H1 (cell line): ENCODE measurements around the gene MYO9A. TPM values are rescaled to one million over a fixed set of nuclear protein-coding genes. Genes with fewer than 3 reads are reported as not detected.

Experiments
- CTCF ChIA-PET: fragments of 300-600 bp; sonication (Branson Sonifier 250); formaldehyde crosslinking; loops from one replicate; lab custom pipeline; 2021; ENCODE audit not compliant: partially characterized antibody; lab: Charles Lee
- POLR2A ChIA-PET: fragments of 300-600 bp; sonication (Branson Sonifier 250); formaldehyde crosslinking; loops from one replicate; lab custom pipeline; 2021; ENCODE audit warnings: inconsistent platforms; ENCODE audit not compliant: partially characterized antibody; lab: Charles Lee
- DNase-seq, 2 experiments: peaks; one replicate each; pipeline versions ENCODE4 v3.0.0 to v3.0.0-alpha.2; 2010 to 2022; ENCODE audit warnings: low spot score in 2 of 2, low read depth in 1 of 2, mixed read lengths in 1 of 2
- FAIRE-seq: peaks from 2 replicates; lab custom pipeline; 2011; peaks lifted over from hg19 to GRCh38; lab: Jason Lieb, UNC
- H2AFZ ChIP-seq: 2 replicates; pipeline ENCODE4 v1.8.1; 2012; ENCODE audit warnings: low read length, inconsistent platforms
- H2AK5ac ChIP-seq: 2 replicates; pipeline ENCODE4 v1.6.1; 2013; ENCODE audit warnings: low read depth, low read length
- H2BK120ac ChIP-seq: replicated peaks from 2 replicates; pipeline ENCODE3; 2013; ENCODE audit warnings: low read depth, low read length, inconsistent platforms
- H2BK12ac ChIP-seq: 2 replicates; pipeline ENCODE4 v1.6.1; 2013; ENCODE audit warnings: low read depth, low read length
- H2BK15ac ChIP-seq: 2 replicates; pipeline ENCODE4 v1.6.1; 2013; ENCODE audit warnings: low read length
- H2BK20ac ChIP-seq: 2 replicates; pipeline ENCODE4 v1.6.1; 2013; ENCODE audit warnings: low read length
- H2BK5ac ChIP-seq: 2 replicates; pipeline ENCODE4 v1.6.1; 2013; ENCODE audit warnings: low read depth, low read length
- H3K14ac ChIP-seq: 2 replicates; pipeline ENCODE4 v1.6.1; 2013; ENCODE audit warnings: inconsistent platforms; ENCODE audit not compliant: insufficient read length
- H3K18ac ChIP-seq: 2 replicates; pipeline ENCODE4 v1.6.1; 2013; ENCODE audit warnings: low read length; ENCODE audit errors: extremely low read depth
- H3K23ac ChIP-seq: 2 replicates; pipeline ENCODE4 v1.6.1; 2013; ENCODE audit warnings: inconsistent platforms; ENCODE audit not compliant: insufficient read length
- H3K23me2 ChIP-seq: 2 replicates; pipeline ENCODE4 v1.6.1; 2013; ENCODE audit warnings: low read depth, low read length
- H3K27ac ChIP-seq: 2 replicates; pipeline ENCODE4 v1.6.1; 2011; ENCODE audit warnings: low read depth, low read length, inconsistent platforms
- H3K27me3 ChIP-seq, 4 experiments: replicated peaks in 1 of 4; 1 replicate in 1 of 4; 2 replicates in 3 of 4; pipeline versions ENCODE4 v1.6.1 to v1.8.1; 2011 to 2013; ENCODE audit warnings: low read length in 3 of 4, mild to moderate bottlenecking in 3 of 4, inconsistent platforms in 2 of 4, mixed read lengths in 2 of 4, moderate library complexity in 1 of 4; ENCODE audit not compliant: control insufficient read depth in 3 of 4, insufficient read depth in 3 of 4; ENCODE audit errors: extremely low read depth in 1 of 4
- H3K36me3 ChIP-seq, 4 experiments: 2 replicates each; pipeline versions ENCODE4 v1.6.1 to v1.8.1; 2011 to 2013; ENCODE audit warnings: mild to moderate bottlenecking in 4 of 4, low read length in 3 of 4, moderate library complexity in 2 of 4, control low read depth in 1 of 4, inconsistent platforms in 1 of 4; ENCODE audit not compliant: insufficient read depth in 4 of 4, control insufficient read depth in 2 of 4
- H3K4ac ChIP-seq: replicated peaks from 2 replicates; pipeline ENCODE3; 2013; ENCODE audit warnings: low read length, low read depth, mixed read lengths, inconsistent platforms; ENCODE audit not compliant: insufficient read length
- H3K4me1 ChIP-seq, 4 experiments: replicated peaks in 1 of 4; 1 replicate in 1 of 4; 2 replicates in 3 of 4; pipeline versions ENCODE4 v1.6.1 to v1.8.1; 2011 to 2013; ENCODE audit warnings: low read length in 3 of 4, inconsistent platforms in 2 of 4, mixed read lengths in 1 of 4; ENCODE audit not compliant: insufficient read depth in 4 of 4, control insufficient read depth in 3 of 4
- H3K4me2 ChIP-seq, 2 experiments: 2 replicates each; pipeline versions ENCODE4 v1.6.1 to v1.8.1; 2011 to 2013; ENCODE audit warnings: low read depth in 2 of 2, low read length in 2 of 2, control low read depth in 1 of 2, inconsistent platforms in 1 of 2, mild to moderate bottlenecking in 1 of 2; ENCODE audit not compliant: insufficient read depth in 1 of 2
- H3K4me3 ChIP-seq, 4 experiments: fragments of 200-600, 300-600 bp in 1 of 4; sonication (generic), shearing (Covaris generic), sonication (Bioruptor Twin) in 1 of 4; 2 replicates each; pipeline versions ENCODE4 v1.5.1 to v1.8.1; 2011 to 2016; ENCODE audit warnings: low read length in 4 of 4, low read depth in 3 of 4, control low read depth in 2 of 4, inconsistent platforms in 2 of 4, mild to moderate bottlenecking in 2 of 4, mixed read lengths in 1 of 4, moderate library complexity in 1 of 4; ENCODE audit not compliant: insufficient read depth in 2 of 4; ENCODE audit errors: extremely low read depth in 1 of 4
- H3K56ac ChIP-seq: replicated peaks from 2 replicates; pipeline ENCODE3; 2013; ENCODE audit warnings: low read depth, mild to moderate bottlenecking, mixed read lengths, low read length, inconsistent platforms; ENCODE audit not compliant: insufficient read length
- H3K79me1 ChIP-seq: 2 replicates; pipeline ENCODE4 v1.6.1; 2013; ENCODE audit warnings: low read depth, low read length, control low read depth
- H3K79me2 ChIP-seq, 2 experiments: 2 replicates each; pipeline versions ENCODE4 v1.6.1 to v1.8.1; 2012 to 2013; ENCODE audit warnings: low read length in 2 of 2, mild to moderate bottlenecking in 2 of 2, inconsistent platforms in 1 of 2; ENCODE audit not compliant: insufficient read depth in 2 of 2, control insufficient read depth in 1 of 2
- H3K9ac ChIP-seq, 4 experiments: replicated peaks in 1 of 4; 1 replicate in 1 of 4; 2 replicates in 3 of 4; pipeline versions ENCODE4 v1.6.1 to v1.8.1; 2011 to 2013; ENCODE audit warnings: low read depth in 3 of 4, low read length in 3 of 4, control low read depth in 2 of 4, mild to moderate bottlenecking in 2 of 4, moderate library complexity in 2 of 4, inconsistent platforms in 1 of 4; ENCODE audit errors: extremely low read depth in 1 of 4
- H3K9me3 ChIP-seq, 2 experiments: 2 replicates each; pipeline versions ENCODE4 v1.6.1 to v1.8.1; 2012 to 2013; ENCODE audit warnings: mild to moderate bottlenecking in 2 of 2, moderate library complexity in 2 of 2, control low read depth in 1 of 2, inconsistent platforms in 1 of 2, low read depth in 1 of 2, low read length in 1 of 2, mixed read lengths in 1 of 2; ENCODE audit not compliant: insufficient read depth in 2 of 2
- H4K20me1 ChIP-seq, 2 experiments: replicated peaks in 1 of 2; 2 replicates each; pipeline versions ENCODE3 to v1.8.1; 2011 to 2013; ENCODE audit warnings: inconsistent platforms in 2 of 2, low read length in 2 of 2, mild to moderate bottlenecking in 1 of 2; ENCODE audit not compliant: insufficient read depth in 2 of 2, control insufficient read depth in 1 of 2
- H4K5ac ChIP-seq: 2 replicates; pipeline ENCODE4 v1.6.1; 2013; ENCODE audit warnings: low read length, low read depth, mixed read lengths, inconsistent platforms; ENCODE audit not compliant: insufficient read length
- H4K8ac ChIP-seq: 2 replicates; pipeline ENCODE4 v1.8.0; 2013; ENCODE audit warnings: mild to moderate bottlenecking, moderate library complexity, low read length, inconsistent platforms; ENCODE audit not compliant: insufficient read depth; ENCODE audit errors: extremely low read depth
- H4K91ac ChIP-seq: replicated peaks from 2 replicates; pipeline ENCODE3; 2013; ENCODE audit warnings: low read length, mixed read lengths, inconsistent platforms; ENCODE audit not compliant: insufficient read length
- ATF3 ChIP-seq: IDR thresholded peaks from 2 replicates; pipeline ENCODE4 v1.6.1; 2011; ENCODE audit warnings: low read depth, mild to moderate bottlenecking, low read length; ENCODE audit not compliant: insufficient read depth
- EP300 ChIP-seq, 2 experiments: IDR thresholded peaks; 1 replicate in 1 of 2; 2 replicates in 1 of 2; pipeline ENCODE4 v1.6.1; 2011 to 2012; ENCODE audit warnings: low read depth in 2 of 2, low read length in 2 of 2, mild to moderate bottlenecking in 2 of 2, borderline replicate concordance in 1 of 2, inconsistent platforms in 1 of 2, moderate library complexity in 1 of 2
- EZH2 ChIP-seq: fragments of 200-600 bp; sonication (generic); IDR thresholded peaks from 2 replicates; pipeline ENCODE4 v1.7.1; 2012; ENCODE audit warnings: low read depth, mild to moderate bottlenecking, moderate library complexity, low read length, inconsistent platforms; ENCODE audit not compliant: severe bottlenecking
- GABPA ChIP-seq: IDR thresholded peaks from 2 replicates; pipeline ENCODE4 v1.6.1; 2011; ENCODE audit warnings: mild to moderate bottlenecking, low read length, moderate library complexity, borderline replicate concordance; ENCODE audit not compliant: insufficient read depth
- HDAC2 ChIP-seq, 2 experiments: fragments of 300-600 bp in 1 of 2; sonication (generic) in 1 of 2; IDR thresholded peaks; 2 replicates each; pipeline ENCODE4 v1.6.1; 2011 to 2012; ENCODE audit warnings: low read depth in 2 of 2, low read length in 2 of 2, mild to moderate bottlenecking in 2 of 2, moderate library complexity in 2 of 2, borderline replicate concordance in 1 of 2, inconsistent platforms in 1 of 2
- JUN ChIP-seq: IDR thresholded peaks from 2 replicates; pipeline ENCODE4 v1.6.1; 2011; ENCODE audit warnings: low read depth, mild to moderate bottlenecking, improper control_type of control experiment, low read length
- NRF1 ChIP-seq: IDR thresholded peaks from 2 replicates; pipeline ENCODE4 v1.6.1; 2011; ENCODE audit warnings: mild to moderate bottlenecking, low read depth, low read length, improper control_type of control experiment
- POLR2A ChIP-seq, 2 experiments: IDR thresholded peaks; 1 replicate in 1 of 2; 2 replicates in 1 of 2; pipeline ENCODE4 v1.6.1; 2011; ENCODE audit warnings: low read depth in 2 of 2, low read length in 2 of 2, mild to moderate bottlenecking in 2 of 2; ENCODE audit errors: control extremely low read depth in 1 of 2
- RAD21 ChIP-seq, 2 experiments: IDR thresholded peaks in 1 of 2; conservative IDR thresholded peaks in 1 of 2; 2 replicates each; pipeline ENCODE4 v1.6.1; 2011; ENCODE audit warnings: low read depth in 2 of 2, low read length in 2 of 2, improper control_type of control experiment in 1 of 2, inconsistent platforms in 1 of 2, mild to moderate bottlenecking in 1 of 2, moderate library complexity in 1 of 2
- RFX5 ChIP-seq: IDR thresholded peaks from 2 replicates; pipeline ENCODE4 v1.6.1; 2011; ENCODE audit warnings: low read depth, low read length, improper control_type of control experiment, borderline replicate concordance
- SIN3A ChIP-seq, 2 experiments: IDR thresholded peaks in 1 of 2; conservative IDR thresholded peaks in 1 of 2; 2 replicates each; pipeline ENCODE4 v1.6.1; 2011 to 2012; ENCODE audit warnings: low read length in 2 of 2, improper control_type of control experiment in 1 of 2, low read depth in 1 of 2, mild to moderate bottlenecking in 1 of 2
- SP1 ChIP-seq: IDR thresholded peaks from 2 replicates; pipeline ENCODE4 v1.6.1; 2011; ENCODE audit warnings: low read depth, low read length
- SUZ12 ChIP-seq: fragments of 200-600 bp; sonication (generic); IDR thresholded peaks from 2 replicates; pipeline ENCODE4 v1.6.1; 2012; ENCODE audit warnings: mild to moderate bottlenecking, inconsistent platforms, low read length, moderate library complexity, mixed read lengths
- WGBS, 2 experiments: shearing (Covaris generic) in 1 of 2; methylation state at CpG; one replicate each; pipeline versions ENCODE4 v1.1.6 to v1.1.7; 2013 to 2015; ENCODE audit warnings: low lambda C conversion rate in 2 of 2, mixed read lengths in 2 of 2, inconsistent platforms in 1 of 2, low coverage in 1 of 2, missing lambda C conversion rate in 1 of 2; ENCODE audit not compliant: insufficient replicate concordance in 2 of 2, insufficient coverage in 1 of 2, insufficient read length in 1 of 2; ENCODE audit errors: extremely low coverage in 1 of 2, missing lambda C conversion rate in 1 of 2; 5-methylcytosine and 5-hydroxymethylcytosine counted together
- polyA plus RNA-seq, 7 experiments: library from polyadenylated mRNA; depleted of rRNA in 3 of 7; stranded (reverse) in 5 of 7; unstranded in 2 of 7; fragments of >200 nt in 5 of 7; fragments of 200-250 nt in 2 of 7; gene quantifications; 1 replicate in 5 of 7; 2 replicates in 1 of 7; 4 replicates in 1 of 7; pipeline versions ENCODE4 v1.2.1 to v1.2.3, GENCODE V29; 2011 to 2013; ENCODE audit warnings: missing spikeins in 2 of 7, mixed read lengths in 2 of 7
- total RNA-seq: library from RNA; stranded (reverse); fragmentation: NEBNext Ultra II Directional; extraction: Animal tissue kit (Norgen Biotek cat#: 25700); gene quantifications from 2 replicates; pipeline ENCODE4 v1.2.1, GENCODE V29; 2021

Gene MYO9A
- total and polyA plus RNA-seq, 2 of the 8 experiments (the other 6 are each of a cell fraction or from before 2014, with no cell fraction given) = 3.9 to 26.0 TPM

- no peak overlapping the region for H3K18ac ChIP-seq
- H3K4me2 ChIP-seq = no peak overlapping the region
- H3K4ac ChIP-seq = no peak overlapping the region
- ChIA-PET CTCF (interaction anchor here (0.6 kb wide), 1 partner anchor 487 kb away, joined by 3 read pairs; no protein-coding TSS in a partner anchor), POLR2A (no interaction called here)
- H3K23me2 ChIP-seq = no peaks in the 10 kb centered on the region
- H3K56ac ChIP-seq = no peak overlapping the region
- H3K79me2 ChIP-seq = no peaks in the 10 kb centered on the region
- no peak overlapping the region for H3K27ac ChIP-seq
- no peak overlapping the region for H2AFZ ChIP-seq
- no peak overlapping the region for H2BK20ac ChIP-seq
- peaks cover 0 to 7% (median 3%) of the 10 kb centered on the region in 4 experiments; a peak in 3 of 8 replicates for H3K36me3 ChIP-seq
- H3K4me1 ChIP-seq = no peaks in the 10 kb centered on the region
- no peak overlapping the region for H2BK12ac ChIP-seq
- no peaks in the 10 kb centered on the region for H4K20me1 ChIP-seq
- H2BK15ac ChIP-seq = no peak overlapping the region
- H3K27me3 ChIP-seq = no peaks in the 10 kb centered on the region
- H4K91ac ChIP-seq = no peak overlapping the region
- no peak overlapping the region for H4K5ac ChIP-seq
- H3K23ac ChIP-seq = no peak overlapping the region
- H3K9ac ChIP-seq = no peak overlapping the region
- WGBS, 2 experiments = 89% methylated on average over 1 of the region's 1 CpG; no CpG with 5 or more reads in 1 of the 2 experiments
- H3K79me1 ChIP-seq = no peaks in the 10 kb centered on the region
- no peak overlapping the region for H2AK5ac ChIP-seq
- DNase-seq (no peak), FAIRE-seq (no peak)
- H2BK5ac ChIP-seq = no peak overlapping the region
- H2BK120ac ChIP-seq = no peak overlapping the region
- no peak overlapping the region for H3K14ac ChIP-seq
- H4K8ac ChIP-seq = no peak overlapping the region
- no peaks in the 10 kb centered on the region for H3K9me3 ChIP-seq
- no peak overlapping the region for H3K4me3 ChIP-seq
- TF ChIP-seq EP300 (IDR thresholded peaks at IDR 0.05; ENCODE audit: borderline replicate concordance in 1 of 2, low read depth in 2 of 2, low read length in 2 of 2) (no peak), POLR2A (IDR thresholded peaks at IDR 0.05; ENCODE audit: control extremely low read depth in 1 of 2, low read depth in 2 of 2, low read length in 2 of 2) (no peak), RAD21 (IDR thresholded peaks at IDR 0.05 in 1 of 2, conservative IDR thresholded peaks at IDR 0.05 in 1 of 2; ENCODE audit: low read depth in 2 of 2, low read length in 2 of 2) (no peak), SIN3A (conservative IDR thresholded peaks at IDR 0.05 in 1 of 2, IDR thresholded peaks at IDR 0.05 in 1 of 2; ENCODE audit: low read depth in 1 of 2, low read length in 2 of 2) (no peak), JUN (no peak), EZH2 (no peak), RFX5 (no peak), SP1 (no peak), HDAC2 (IDR thresholded peaks at IDR 0.05; ENCODE audit: borderline replicate concordance in 1 of 2, low read depth in 2 of 2, low read length in 2 of 2) (no peak), SUZ12 (no peak), GABPA (no peak), NRF1 (no peak), ATF3 (no peak)
These were observed 224.3 kb downstream of the MYO9A start for GRCh38 chr15:71893691-71894090.
